Suprapubic skin (tissue), 4 donors: ENCODE results near the gene KCTD13. TPM values are rescaled to one million over a fixed set of nuclear protein-coding genes. Genes with fewer than 3 reads are reported as not detected.
"Not testable (repeated sequence)": the region's sequence is repeated elsewhere in the genome, so short reads cannot be mapped to it uniquely, and the experiment has no call there.

Source experiments
- DNase-seq, 2 donors: peaks; one replicate each; pipeline ENCODE4 v3.0.0-alpha.2; 2019; ENCODE audit warnings: low spot score in 2 of 2
- H3K27ac ChIP-seq: fragments of 200-600 bp; sonication (generic); one replicate; pipeline ENCODE4 v1.5.1; 2019
- H3K27me3 ChIP-seq: fragments of 200-600 bp; sonication (generic); one replicate; pipeline ENCODE4 v1.5.1; 2019
- H3K36me3 ChIP-seq: fragments of 200-600 bp; sonication (generic); one replicate; pipeline ENCODE4 v1.5.1; 2019
- H3K4me1 ChIP-seq: fragments of 200-600 bp; sonication (generic); one replicate; pipeline ENCODE4 v1.5.1; 2019
- H3K4me3 ChIP-seq: fragments of 200-600 bp; sonication (generic); one replicate; pipeline ENCODE4 v1.5.1; 2019; ENCODE audit warnings: mild to moderate bottlenecking
- H3K9me3 ChIP-seq: fragments of 200-600 bp; sonication (generic); one replicate; pipeline ENCODE4 v1.5.1; 2019
- EP300 ChIP-seq: sonication (generic); formaldehyde crosslinking; IDR thresholded peaks from one replicate; pipeline ENCODE4 v1.6.1; 2017; ENCODE audit warnings: antibody characterized with exemption
- POLR2A ChIP-seq, 2 donors: fragments of 450-650 bp; IDR thresholded peaks; one replicate each; pipeline ENCODE4 v1.6.1; 2017; ENCODE audit warnings: antibody characterized with exemption in 2 of 2, mild to moderate bottlenecking in 2 of 2, moderate library complexity in 2 of 2
- POLR2AphosphoS5 ChIP-seq, 3 donors: sonication (generic); formaldehyde crosslinking; IDR thresholded peaks; one replicate each; pipeline ENCODE4 v1.6.1; 2017; ENCODE audit warnings: antibody characterized with exemption in 3 of 3
- WGBS: methylation state at CpG from one replicate; pipeline ENCODE4 v1.1.5; 2018; 5-methylcytosine and 5-hydroxymethylcytosine counted together
- total RNA-seq, 4 donors: library from RNA; depleted of rRNA; stranded (reverse); fragments of >200 nt; gene quantifications; one replicate each; pipeline ENCODE4 v1.1.0, GENCODE V29; 2016
- TF ChIP-seq, protein P1 (sequence below), 2 donors: fragments of 200-600 bp in 1 of 2; fragments of 450-650 bp in 1 of 2; sonication (generic) in 1 of 2; IDR thresholded peaks; one replicate each; pipeline ENCODE4 v1.5.1; 2016 to 2019; ENCODE audit warnings: antibody characterized with exemption in 2 of 2, mild to moderate bottlenecking in 1 of 2, moderate library complexity in 1 of 2

KCTD13 gene
- total RNA-seq, 4 donors from 2014 or later = 20.3 to 43.9 (median 32.0) TPM

GRCh38 chr16:29961479-29962343, 35.7 kb upstream of the KCTD13 start, which contains the start of gene TMEM219:
Gene TMEM219, plus strand, starts transcription at chr16:29962079. Its CDS starts 1,065 bp downstream, at chr16:29963144.
- Histone ChIP-seq H3K4me1 (peaks cover 12% of the 10 kb centered on the region), H3K36me3 (no peaks in the 10 kb centered on the region), H3K4me3 (peak within 1 kb of the TSS; percentile 85), H3K27me3 (no peaks in the 10 kb centered on the region), H3K27ac (peak within 1 kb of the TSS; percentile 91), H3K9me3 (no peaks in the 10 kb centered on the region)
- 0% methylated on average over 19 of the region's 75 CpGs for WGBS
- TF ChIP-seq EP300 (no peak), POLR2A (IDR thresholded peaks at IDR 0.05) (peak in 1 of 2 donors; percentile 12)
- TF ChIP-seq, protein P1, sequence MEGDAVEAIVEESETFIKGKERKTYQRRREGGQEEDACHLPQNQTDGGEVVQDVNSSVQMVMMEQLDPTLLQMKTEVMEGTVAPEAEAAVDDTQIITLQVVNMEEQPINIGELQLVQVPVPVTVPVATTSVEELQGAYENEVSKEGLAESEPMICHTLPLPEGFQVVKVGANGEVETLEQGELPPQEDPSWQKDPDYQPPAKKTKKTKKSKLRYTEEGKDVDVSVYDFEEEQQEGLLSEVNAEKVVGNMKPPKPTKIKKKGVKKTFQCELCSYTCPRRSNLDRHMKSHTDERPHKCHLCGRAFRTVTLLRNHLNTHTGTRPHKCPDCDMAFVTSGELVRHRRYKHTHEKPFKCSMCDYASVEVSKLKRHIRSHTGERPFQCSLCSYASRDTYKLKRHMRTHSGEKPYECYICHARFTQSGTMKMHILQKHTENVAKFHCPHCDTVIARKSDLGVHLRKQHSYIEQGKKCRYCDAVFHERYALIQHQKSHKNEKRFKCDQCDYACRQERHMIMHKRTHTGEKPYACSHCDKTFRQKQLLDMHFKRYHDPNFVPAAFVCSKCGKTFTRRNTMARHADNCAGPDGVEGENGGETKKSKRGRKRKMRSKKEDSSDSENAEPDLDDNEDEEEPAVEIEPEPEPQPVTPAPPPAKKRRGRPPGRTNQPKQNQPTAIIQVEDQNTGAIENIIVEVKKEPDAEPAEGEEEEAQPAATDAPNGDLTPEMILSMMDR (IDR thresholded peaks at IDR 0.05) = peak; percentile 28 to 61
- peak; percentile 90 to 93 for DNase-seq

DNA sequence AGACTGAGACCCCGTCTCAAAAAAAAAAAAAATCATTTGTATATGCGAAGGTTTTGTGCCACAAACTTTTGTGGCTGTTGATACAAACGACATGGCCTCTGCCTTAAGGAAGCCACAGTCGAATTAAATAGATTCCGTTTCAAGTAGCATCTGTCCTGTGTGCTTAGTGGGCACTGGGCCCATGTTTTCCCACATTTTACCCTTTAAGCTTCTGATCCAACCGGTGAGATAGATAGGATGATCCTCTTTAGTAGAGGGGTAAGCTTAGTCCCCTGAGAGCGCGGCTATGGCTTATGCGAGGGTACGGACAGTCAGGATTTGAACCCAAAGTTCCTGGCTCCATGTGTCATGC, 35.1 kb upstream of the KCTD13 start:
- no peaks in the 10 kb centered on the region for H3K9me3 ChIP-seq
- H3K4me1 ChIP-seq = peaks cover 12% of the 10 kb centered on the region
- WGBS = 67% methylated on average over 10 of the region's 10 CpGs
- no peak for DNase-seq
- no peaks in the 10 kb centered on the region for H3K27me3 ChIP-seq
- no peak for TF ChIP-seq POLR2AphosphoS5 (IDR thresholded peaks at IDR 0.05)
- no peak for TF ChIP-seq POLR2A (IDR thresholded peaks at IDR 0.05)
- TF ChIP-seq EP300 = no peak
- TF ChIP-seq, protein P1 (IDR thresholded peaks at IDR 0.05) = no peak
- peak overlapping the region; percentile 85 for H3K4me3 ChIP-seq
- peak overlapping the region; percentile 91 for H3K27ac ChIP-seq
- H3K36me3 ChIP-seq = no peaks in the 10 kb centered on the region

- not testable (repeated sequence) for H3K9me3 ChIP-seq, H3K36me3 ChIP-seq, H3K27ac ChIP-seq, H3K4me3 ChIP-seq, H3K27me3 ChIP-seq, DNase-seq
- H3K4me1 ChIP-seq = peaks cover 12% of the 10 kb centered on the region
- whole genome bisulfite sequencing = 84% methylated on average over 4 of the region's 4 CpGs
Measured at GRCh38 chr16:29959821-29960220, 33.8 kb upstream of the KCTD13 start.

- H3K27ac ChIP-seq = no peak overlapping the region
- no peaks in the 10 kb centered on the region for H3K9me3 ChIP-seq
- H3K4me1 ChIP-seq = peaks cover 12% of the 10 kb centered on the region
- 92% methylated on average over 8 of the region's 9 CpGs for WGBS
- H3K4me3 ChIP-seq = no peak overlapping the region
- no peak for DNase-seq
- no peak for TF ChIP-seq POLR2AphosphoS5 (IDR thresholded peaks at IDR 0.05)
- TF ChIP-seq POLR2A (IDR thresholded peaks at IDR 0.05) = no peak
- TF ChIP-seq EP300 = no peak
- TF ChIP-seq, protein P1 (IDR thresholded peaks at IDR 0.05) = no peak
- no peaks in the 10 kb centered on the region for H3K27me3 ChIP-seq
- no peaks in the 10 kb centered on the region for H3K36me3 ChIP-seq
Measured at GRCh38 chr16:29959293-29959692, 33.3 kb upstream of the KCTD13 start.

GRCh38 chr16:29958756-29959155, 32.7 kb upstream of the KCTD13 start:
- TF ChIP-seq, protein P1 (IDR thresholded peaks at IDR 0.05) = no peak
- TF ChIP-seq EP300 (no peak), POLR2AphosphoS5 (IDR thresholded peaks at IDR 0.05) (no peak), POLR2A (IDR thresholded peaks at IDR 0.05) (no peak)
- 90% methylated on average over 5 of the region's 5 CpGs for WGBS
- H3K36me3 ChIP-seq = no peaks in the 10 kb centered on the region
- H3K4me3 ChIP-seq = no peak overlapping the region
- H3K27me3 ChIP-seq = no peaks in the 10 kb centered on the region
- H3K27ac ChIP-seq = no peak overlapping the region
- H3K4me1 ChIP-seq = peaks cover 12% of the 10 kb centered on the region
- H3K9me3 ChIP-seq = no peaks in the 10 kb centered on the region
- no peak for DNase-seq
